HuH-7.5 (cell line): ENCODE data around the gene SOHLH2.

Source experiments
- DNase-seq: peaks from one replicate; pipeline ENCODE4 v3.0.0; 2011; ENCODE audit warnings: low spot score

SOHLH2 gene

DNA sequence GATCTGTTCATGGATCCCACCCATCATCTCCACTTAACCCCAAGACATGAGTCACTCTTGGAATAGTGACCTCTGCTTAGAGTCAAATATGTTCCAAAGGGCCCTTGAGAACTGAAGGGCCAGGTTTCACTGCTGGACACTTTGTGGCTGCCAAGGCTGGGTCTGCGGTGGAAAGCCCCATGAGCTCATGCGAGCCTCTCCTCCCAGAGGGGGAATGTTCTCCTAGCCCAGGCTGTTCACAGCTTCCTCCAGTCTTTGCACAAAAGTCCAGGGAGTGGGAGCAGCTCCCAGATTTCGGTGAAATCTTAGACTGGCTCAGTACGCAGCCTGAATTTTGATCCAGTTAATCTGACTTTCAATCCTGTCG, 82.4 kb downstream of the SOHLH2 start:
- DNase-seq: no peak

GRCh38 chr13:36131222-36131930, 83.0 kb downstream of the SOHLH2 start, which contains the start of gene DCLK1:
Gene DCLK1 (minus strand): TSS chr13:36131382.
- no peak for DNase-seq

DNA sequence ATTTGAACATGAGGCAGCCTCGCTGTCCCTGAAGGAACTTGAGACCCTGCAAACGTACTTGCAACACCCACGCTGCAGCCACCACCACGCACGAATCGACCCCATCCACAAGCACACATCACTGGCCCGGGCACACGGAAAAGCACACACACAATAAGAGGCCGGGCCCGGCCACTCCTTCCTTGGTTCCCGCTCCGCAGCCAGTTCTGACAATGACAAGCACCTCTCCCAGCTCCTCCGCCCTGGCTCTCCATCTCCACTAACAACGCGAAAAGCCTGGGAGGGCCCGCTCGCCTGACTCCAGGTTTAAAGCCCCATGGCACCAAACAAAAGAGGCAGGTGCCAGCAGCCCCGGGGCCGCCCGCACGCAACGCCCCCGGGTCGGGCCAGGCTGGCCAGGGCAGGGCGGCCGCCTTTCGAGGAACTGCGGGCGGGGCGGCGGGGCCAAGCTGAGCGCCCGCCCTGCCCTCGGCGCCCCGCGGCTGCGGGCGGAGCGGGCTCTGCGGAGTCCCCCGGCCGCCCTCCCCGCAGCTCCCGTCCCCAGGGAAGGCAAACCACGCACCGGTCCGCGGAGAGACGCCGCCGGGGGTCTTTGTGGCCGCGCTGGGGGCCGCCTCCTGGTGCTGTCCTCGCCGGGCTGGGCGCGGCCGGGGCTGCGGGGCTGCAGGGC, 83.7 kb downstream of the SOHLH2 start:
- no peak for DNase-seq

GRCh38 chr13:36130193-36130551, 84.2 kb downstream of the SOHLH2 start:
- DNase-seq: no peak

DNA sequence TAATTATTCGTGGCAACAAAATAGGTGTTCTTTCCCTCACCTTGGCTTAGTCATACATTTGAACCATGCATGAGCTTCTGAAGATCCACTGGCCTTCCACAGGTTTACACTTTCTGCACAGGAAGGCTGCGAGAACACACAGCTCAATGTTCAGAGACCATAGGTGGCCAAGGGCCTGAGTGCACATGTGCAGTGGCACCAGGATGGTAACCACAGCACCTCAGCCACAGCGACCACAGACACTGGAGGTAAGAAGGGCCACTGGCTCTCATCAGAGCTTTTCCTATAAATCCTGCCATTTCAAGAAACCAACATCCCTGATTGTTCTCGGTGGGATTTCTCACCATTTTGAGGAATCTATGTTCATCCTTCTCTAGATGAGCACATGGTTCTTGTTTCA, 84.8 kb downstream of the SOHLH2 start:
- no peak for DNase-seq

DNA sequence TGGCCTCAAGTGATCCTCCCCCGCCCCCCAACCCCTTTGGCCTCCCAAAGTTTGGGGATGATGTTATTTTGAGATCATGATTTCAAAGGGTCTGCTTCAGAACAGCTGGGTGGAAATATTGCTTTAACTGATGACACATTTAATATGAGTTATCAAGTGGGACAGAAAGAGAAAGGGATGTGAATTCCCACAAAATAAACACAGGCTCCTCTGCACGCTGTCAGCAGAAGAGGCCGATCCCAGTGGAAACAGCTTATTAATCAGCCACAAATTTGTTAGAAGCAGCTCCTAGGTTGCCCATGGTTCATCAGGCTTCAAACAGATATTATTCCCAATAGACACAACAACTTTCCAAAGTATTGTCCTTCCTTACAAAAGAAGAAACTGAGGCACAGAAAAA, 87.9 kb downstream of the SOHLH2 start:
- no peak for DNase-seq

DNA sequence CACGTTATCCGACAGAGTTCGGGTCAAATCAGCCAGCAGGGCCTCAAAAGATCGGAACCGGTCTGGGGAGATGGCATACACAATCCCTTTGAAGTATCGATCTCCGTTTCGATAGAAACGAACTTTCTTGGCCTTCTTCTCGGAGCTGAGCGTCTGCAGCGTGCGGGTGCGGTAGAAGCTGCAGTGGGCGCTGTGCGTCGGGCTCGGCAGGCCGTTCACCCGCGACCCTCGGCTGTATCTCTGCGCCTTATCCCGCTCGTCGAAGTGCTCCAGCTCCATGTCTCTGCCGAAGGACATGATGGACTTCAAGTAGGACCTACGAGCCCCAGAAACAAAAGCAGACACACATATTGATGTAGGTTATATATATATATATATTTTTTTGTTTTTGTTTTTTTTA, 88.5 kb downstream of the SOHLH2 start:
- DNase-seq: no peak

- DNase-seq: no peak
These were observed 90.0 kb downstream of the SOHLH2 start for GRCh38 chr13:36124236-36124822.
